Nephron (organoid): ENCODE measurements around the gene TRAPPC5.

Experiments
- H3K27ac Mint-ChIP-seq, 3 experiments: 2 replicates each; pipeline ENCODE4 v1.8.0; 2020; ENCODE audit warnings: mixed read lengths in 3 of 3, mild to moderate bottlenecking in 2 of 3, moderate library complexity in 1 of 3
- H3K27me3 Mint-ChIP-seq: 2 replicates; pipeline ENCODE4 v1.8.0; 2021; ENCODE audit warnings: low read depth, mild to moderate bottlenecking, moderate library complexity, mixed read lengths
- H3K36me3 Mint-ChIP-seq: 2 replicates; pipeline ENCODE4 v1.8.0; 2020; ENCODE audit warnings: low read depth, mixed read lengths
- H3K4me1 Mint-ChIP-seq: 2 replicates; pipeline ENCODE4 v1.8.0; 2020; ENCODE audit warnings: mixed read lengths
- H3K4me3 Mint-ChIP-seq, 3 experiments: 2 replicates each; pipeline ENCODE4 v1.8.0; 2020; ENCODE audit warnings: mild to moderate bottlenecking in 3 of 3, mixed read lengths in 3 of 3, moderate library complexity in 2 of 3
- H3K9me3 Mint-ChIP-seq: 2 replicates; pipeline ENCODE4 v1.8.0; 2020; ENCODE audit warnings: mixed read lengths
- CTCF ChIP-seq, 3 experiments: fragments of 200-600 bp; sonication (generic); IDR thresholded peaks; one replicate each; pipeline ENCODE4 v1.5.0; 2021; ENCODE audit warnings: antibody characterized with exemption in 3 of 3; ENCODE audit not compliant: unreplicated experiment in 3 of 3

The TRAPPC5 gene

GRCh38 chr19:7665076-7665475, 15.6 kb upstream of the TRAPPC5 start:
- no peak for TF ChIP-seq CTCF (IDR thresholded peaks at IDR 0.05; ENCODE audit: unreplicated experiment in 3 of 3)
- peaks cover 3% of the 10 kb centered on the region for H3K9me3 Mint-ChIP-seq
- peaks cover 29% of the 10 kb centered on the region for H3K27me3 Mint-ChIP-seq
- H3K4me1 Mint-ChIP-seq: peaks cover 10% of the 10 kb centered on the region
- no peaks in the 10 kb centered on the region for H3K36me3 Mint-ChIP-seq
- H3K27ac Mint-ChIP-seq: peak overlapping the region in 2 of 3 experiments; percentile 60 to 80
- no peak overlapping the region for H3K4me3 Mint-ChIP-seq

GRCh38 chr19:7668842-7669241, 11.8 kb upstream of the TRAPPC5 start, which contains the start of gene RETN:
Gene RETN (plus strand): TSS chr19:7669049. CDS start chr19:7669327, 278 bp downstream.
- Mint-ChIP-seq H3K9me3 (peaks cover 3% of the 10 kb centered on the region), H3K4me1 (peaks cover 10% of the 10 kb centered on the region), H3K4me3 (peak within 1 kb of the TSS; percentile 42 to 61 (median 53)), H3K36me3 (no peaks in the 10 kb centered on the region), H3K27ac (no peak within 1 kb of the TSS), H3K27me3 (peaks cover 54% of the 10 kb centered on the region)
- no peak for TF ChIP-seq CTCF (IDR thresholded peaks at IDR 0.05; ENCODE audit: unreplicated experiment in 3 of 3)

GRCh38 chr19:7669641-7670040, 11.0 kb upstream of the TRAPPC5 start:
- H3K4me3 Mint-ChIP-seq: peak overlapping the region in 1 of 3 experiments; percentile 2
- H3K9me3 Mint-ChIP-seq: peaks cover 8% of the 10 kb centered on the region
- peaks cover 17% of the 10 kb centered on the region for H3K4me1 Mint-ChIP-seq
- H3K36me3 Mint-ChIP-seq: no peaks in the 10 kb centered on the region
- H3K27me3 Mint-ChIP-seq: peaks cover 62% of the 10 kb centered on the region
- no peak for TF ChIP-seq CTCF (IDR thresholded peaks at IDR 0.05; ENCODE audit: unreplicated experiment in 3 of 3)
- H3K27ac Mint-ChIP-seq: no peak overlapping the region

- H3K27ac Mint-ChIP-seq: no peak overlapping the region
- peaks cover 62% of the 10 kb centered on the region for H3K27me3 Mint-ChIP-seq
- peaks cover 9% of the 10 kb centered on the region for H3K9me3 Mint-ChIP-seq
- TF ChIP-seq CTCF (IDR thresholded peaks at IDR 0.05; ENCODE audit: unreplicated experiment in 3 of 3): no peak
- H3K4me1 Mint-ChIP-seq: peaks cover 13% of the 10 kb centered on the region
- H3K4me3 Mint-ChIP-seq: peak overlapping the region; percentile 72 to 80 (median 78)
- no peaks in the 10 kb centered on the region for H3K36me3 Mint-ChIP-seq
These were observed 10.4 kb upstream of the TRAPPC5 start for GRCh38 chr19:7670150-7670783.

GRCh38 chr19:7670790-7671189, 9.8 kb upstream of the TRAPPC5 start:
- TF ChIP-seq CTCF (IDR thresholded peaks at IDR 0.05; ENCODE audit: unreplicated experiment in 3 of 3): no peak
- Mint-ChIP-seq H3K27ac (no peak overlapping the region), H3K36me3 (no peaks in the 10 kb centered on the region), H3K27me3 (peaks cover 64% of the 10 kb centered on the region), H3K4me3 (peak overlapping the region; percentile 72 to 80 (median 78)), H3K4me1 (peaks cover 7% of the 10 kb centered on the region), H3K9me3 (peaks cover 9% of the 10 kb centered on the region)

GRCh38 chr19:7672522-7672921, 8.1 kb upstream of the TRAPPC5 start:
- H3K4me1 Mint-ChIP-seq: peaks cover 7% of the 10 kb centered on the region
- H3K27ac Mint-ChIP-seq: no peak overlapping the region
- no peak overlapping the region for H3K4me3 Mint-ChIP-seq
- peaks cover 67% of the 10 kb centered on the region for H3K27me3 Mint-ChIP-seq
- no peaks in the 10 kb centered on the region for H3K36me3 Mint-ChIP-seq
- H3K9me3 Mint-ChIP-seq: peaks cover 6% of the 10 kb centered on the region
- no peak for TF ChIP-seq CTCF (IDR thresholded peaks at IDR 0.05; ENCODE audit: unreplicated experiment in 3 of 3)
